Caco-2 (cell line): ENCODE results near the gene PGAP3. TPM values are rescaled to one million over a fixed set of nuclear protein-coding genes. Genes with fewer than 3 reads are reported as not detected.

Experiments
- BruUV-seq: library from RNA; stranded (reverse); fragments of 400-500 nt; replicated peaks from 2 replicates; lab custom pipeline; 2021; lab: Mats Ljungman, UMichigan
- CTCF ChIA-PET: fragments of 300-600 bp; sonication (Branson Sonifier 250); formaldehyde crosslinking; loops from one replicate; lab custom pipeline; 2022; ENCODE audit warnings: antibody characterized with exemption; lab: Charles Lee
- POLR2A ChIA-PET: fragments of 300-600 bp; sonication (Branson Sonifier 250); formaldehyde crosslinking; loops from one replicate; lab custom pipeline; 2022; ENCODE audit warnings: antibody characterized with exemption; lab: Charles Lee
- DNase-seq, 2 experiments: peaks; one replicate each; pipeline versions ENCODE4 v3.0.0 to v3.0.0-alpha.2; 2020 to 2022
- H3K27me3 ChIP-seq: replicated peaks from 2 replicates; pipeline ENCODE4 v1.6.0; 2011; ENCODE audit warnings: low read length; ENCODE audit not compliant: control insufficient read depth, insufficient read depth
- H3K36me3 ChIP-seq: 2 replicates; pipeline ENCODE4 v1.5.1; 2011; ENCODE audit warnings: low read length; ENCODE audit not compliant: control insufficient read depth, insufficient read depth
- H3K4me1 ChIP-seq: fragments of 250-450 bp; sonication (Bioruptor Pico); 2 replicates; pipeline ENCODE4 v1.5.1; 2020; ENCODE audit warnings: mild to moderate bottlenecking
- H3K4me3 ChIP-seq: 2 replicates; pipeline ENCODE4 v1.5.1; 2011; ENCODE audit warnings: low read depth, mild to moderate bottlenecking, control low read depth, low read length
- H3K9me3 ChIP-seq: fragments of 250-450 bp; sonication (Bioruptor Pico); 2 replicates; pipeline ENCODE4 v1.5.1; 2020; ENCODE audit warnings: mild to moderate bottlenecking, moderate library complexity
- H3K27ac Mint-ChIP-seq: one replicate; pipeline ENCODE4 v1.8.0; 2022; ENCODE audit warnings: mixed read lengths; ENCODE audit not compliant: unreplicated experiment
- H3K27me3 Mint-ChIP-seq: one replicate; pipeline ENCODE4 v1.8.0; 2022; ENCODE audit warnings: mixed read lengths; ENCODE audit not compliant: insufficient read depth, unreplicated experiment
- H3K36me3 Mint-ChIP-seq: one replicate; pipeline ENCODE4 v1.8.0; 2022; ENCODE audit warnings: mild to moderate bottlenecking, mixed read lengths; ENCODE audit not compliant: insufficient read depth, unreplicated experiment
- H3K4me1 Mint-ChIP-seq: one replicate; pipeline ENCODE4 v1.8.0; 2022; ENCODE audit warnings: low read depth, mixed read lengths; ENCODE audit not compliant: unreplicated experiment
- H3K4me3 Mint-ChIP-seq: one replicate; pipeline ENCODE4 v1.8.0; 2022; ENCODE audit warnings: mild to moderate bottlenecking, moderate library complexity, mixed read lengths; ENCODE audit not compliant: unreplicated experiment
- H3K9me3 Mint-ChIP-seq: one replicate; pipeline ENCODE4 v1.8.0; 2022; ENCODE audit warnings: mixed read lengths; ENCODE audit not compliant: unreplicated experiment
- CTCF ChIP-seq, 2 experiments: fragments of 200-600 bp in 1 of 2; IDR thresholded peaks; 1 replicate in 1 of 2; 2 replicates in 1 of 2; pipeline versions ENCODE4 v1.5.1 to v1.8.0; 2011 to 2022; ENCODE audit warnings: antibody characterized with exemption in 1 of 2, control low read depth in 1 of 2, inconsistent platforms in 1 of 2, low read depth in 1 of 2, low read length in 1 of 2, mild to moderate bottlenecking in 1 of 2, moderate library complexity in 1 of 2; ENCODE audit not compliant: insufficient read depth in 1 of 2, severe bottlenecking in 1 of 2, unreplicated experiment in 1 of 2
- intact Hi-C: fragments of 100-400 bp; cut with micrococcal nuclease; formaldehyde crosslinking; loops from one replicate; pipeline ENCODE4 v1.10.0; 2022; ENCODE audit not compliant: unreplicated experiment
- total RNA-seq: library from RNA; stranded (reverse); gene quantifications from 2 replicates; pipeline ENCODE4 v1.2.3, GENCODE V29; 2022

The PGAP3 gene
- total RNA-seq, 1 experiment from 2014 or later: 14.7 TPM

GRCh38 chr17:39634384-39634871 lies 53.4 kb downstream of the PGAP3 start:
- POLR2A ChIA-PET: no interaction called here
- Histone ChIP-seq H3K4me3 (no peak overlapping the region), H3K4me1 (peaks cover 5% of the 10 kb centered on the region), H3K9me3 (no peaks in the 10 kb centered on the region), H3K36me3 (no peaks in the 10 kb centered on the region), H3K27me3 (no peaks in the 10 kb centered on the region)
- no peaks in the 10 kb centered on the region for H3K27me3 Mint-ChIP-seq
- no peak overlapping the region for H3K4me3 Mint-ChIP-seq
- no peaks in the 10 kb centered on the region for H3K9me3 Mint-ChIP-seq
- TF ChIP-seq CTCF (IDR thresholded peaks at IDR 0.05; ENCODE audit: insufficient read depth in 1 of 2, low read depth in 1 of 2, low read length in 1 of 2, severe bottlenecking in 1 of 2, unreplicated experiment in 1 of 2): peak; percentile 60 to 80
- intact Hi-C loops: no loop called here
- H3K36me3 Mint-ChIP-seq: no peaks in the 10 kb centered on the region
- BruUV-seq: no TSS peak
- peaks cover 24% of the 10 kb centered on the region for H3K4me1 Mint-ChIP-seq
- H3K27ac Mint-ChIP-seq: no peak overlapping the region
- CTCF ChIA-PET: interaction anchor here (0.6 to 2.9 kb wide), 5 partner anchors 11 to 141 kb away, joined by 3 to 17 read pairs (median 5); no protein-coding TSS in a partner anchor
- DNase-seq: peak in 1 of 2 experiments; percentile 57

- intact Hi-C loops: no loop called here
- Histone ChIP-seq H3K4me1 (peaks cover 5% of the 10 kb centered on the region), H3K36me3 (no peaks in the 10 kb centered on the region), H3K4me3 (no peak overlapping the region), H3K9me3 (no peaks in the 10 kb centered on the region), H3K27me3 (no peaks in the 10 kb centered on the region)
- Mint-ChIP-seq H3K4me1 (peaks cover 23% of the 10 kb centered on the region), H3K4me3 (no peak overlapping the region), H3K27ac (no peak overlapping the region), H3K9me3 (no peaks in the 10 kb centered on the region), H3K36me3 (no peaks in the 10 kb centered on the region), H3K27me3 (no peaks in the 10 kb centered on the region)
- no TSS peak for BruUV-seq
- POLR2A ChIA-PET: no interaction called here
- DNase-seq: no peak
- CTCF ChIA-PET: interaction anchor here (0.6 to 2.9 kb wide), 5 partner anchors 10 to 86 kb away, joined by 3 to 17 read pairs (median 3); partner anchors contain the start of gene PGAP3
- TF ChIP-seq CTCF (IDR thresholded peaks at IDR 0.05; ENCODE audit: insufficient read depth in 1 of 2, low read depth in 1 of 2, low read length in 1 of 2, severe bottlenecking in 1 of 2, unreplicated experiment in 1 of 2): no peak
Observed at GRCh38 chr17:39633570-39634183, 54.2 kb downstream of the PGAP3 start.

GRCh38 chr17:39632153-39632941 lies 55.5 kb downstream of the PGAP3 start:
- Mint-ChIP-seq H3K36me3 (no peaks in the 10 kb centered on the region), H3K27me3 (no peaks in the 10 kb centered on the region), H3K4me3 (no peak overlapping the region), H3K27ac (no peak overlapping the region), H3K4me1 (peaks cover 12% of the 10 kb centered on the region), H3K9me3 (no peaks in the 10 kb centered on the region)
- Histone ChIP-seq H3K27me3 (no peaks in the 10 kb centered on the region), H3K9me3 (no peaks in the 10 kb centered on the region), H3K4me1 (peaks cover 5% of the 10 kb centered on the region), H3K36me3 (no peaks in the 10 kb centered on the region), H3K4me3 (no peak overlapping the region)
- ChIA-PET CTCF (interaction anchor here (1.0 to 3.5 kb wide), 4 partner anchors 9 to 36 kb away, joined by 3 to 27 read pairs (median 4); partner anchors contain the start of gene PNMT), POLR2A (no interaction called here)
- no TSS peak for BruUV-seq
- intact Hi-C loops: no loop called here
- TF ChIP-seq CTCF (IDR thresholded peaks at IDR 0.05; ENCODE audit: insufficient read depth in 1 of 2, low read depth in 1 of 2, low read length in 1 of 2, severe bottlenecking in 1 of 2, unreplicated experiment in 1 of 2): no peak
- DNase-seq: no peak
